Measurements from ENCODE around the gene MAN1A1. TPM values are rescaled to one million over a fixed set of nuclear protein-coding genes. Genes with fewer than 3 reads are reported as not detected.

Gene MAN1A1
- total and polyA plus RNA-seq, 4 donors = 11.7 to 60.4 (median 33.7) TPM

DNA sequence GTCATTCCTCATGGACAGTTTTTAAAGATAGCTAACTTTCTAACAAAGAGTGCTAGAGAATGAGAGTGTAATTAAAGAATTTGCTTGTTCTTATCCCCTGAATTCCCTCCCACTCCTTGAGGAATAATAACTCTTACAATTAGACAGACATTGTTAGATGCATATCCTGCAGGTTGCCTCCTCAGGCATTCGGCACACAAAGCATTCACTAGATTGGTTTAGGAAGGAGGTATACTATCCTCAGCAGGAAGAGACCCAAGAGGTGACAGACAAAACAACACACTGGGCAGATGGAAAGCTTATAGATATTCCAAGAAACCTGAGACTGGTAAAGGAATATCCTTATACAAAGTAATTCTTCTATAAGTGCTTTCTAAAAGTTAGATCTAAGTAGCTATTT is 162.0 kb downstream of the MAN1A1 start:
- no peaks in the 10 kb centered on the region for H3K27me3 ChIP-seq (ENCODE audit: control insufficient read depth, insufficient read depth, low read length)
- no peaks in the 10 kb centered on the region for H3K9me3 ChIP-seq (ENCODE audit: control insufficient read depth, insufficient read depth, low read length)
- no peak overlapping the region for H3K4me3 ChIP-seq (ENCODE audit: low read depth, low read length)
- H3K27ac ChIP-seq (ENCODE audit: low read depth, low read length) = no peak overlapping the region
- no peaks in the 10 kb centered on the region for H3K4me1 ChIP-seq (ENCODE audit: control insufficient read depth, insufficient read depth, low read length)
- H3K36me3 ChIP-seq (ENCODE audit: control insufficient read depth, insufficient read depth, low read length) = no peaks in the 10 kb centered on the region
- DNase-seq (ENCODE audit: low read depth in 4 of 6, low spot score in 6 of 6) = no peak
- no CpG with 5 or more reads among the region's 1 CpG for WGBS (ENCODE audit: insufficient coverage)

DNA sequence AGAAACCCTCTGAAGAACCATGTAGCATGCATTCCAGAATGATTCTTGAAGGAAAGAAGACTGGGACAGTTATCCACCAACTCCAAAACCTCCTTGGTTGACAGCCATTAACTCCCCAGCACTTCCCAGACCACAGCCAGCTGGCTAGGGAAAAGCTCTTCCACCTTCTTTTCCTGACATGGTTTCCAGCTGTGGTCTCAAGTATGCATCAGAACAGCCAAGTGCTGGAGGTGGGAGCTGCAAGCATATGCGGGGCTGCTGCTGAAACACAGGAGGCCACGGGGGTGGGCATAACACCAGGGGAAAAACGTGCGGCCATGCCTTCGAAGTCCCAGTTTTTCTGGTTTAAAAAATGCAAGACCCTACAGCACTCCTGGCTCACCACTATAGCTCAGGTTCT is 163.1 kb downstream of the MAN1A1 start:
- Histone ChIP-seq H3K9me3 (ENCODE audit: control insufficient read depth, insufficient read depth, low read length) (no peaks in the 10 kb centered on the region), H3K4me1 (ENCODE audit: control insufficient read depth, insufficient read depth, low read length) (no peaks in the 10 kb centered on the region), H3K27me3 (ENCODE audit: control insufficient read depth, insufficient read depth, low read length) (no peaks in the 10 kb centered on the region), H3K36me3 (ENCODE audit: control insufficient read depth, insufficient read depth, low read length) (no peaks in the 10 kb centered on the region), H3K4me3 (ENCODE audit: low read depth, low read length) (no peak overlapping the region), H3K27ac (ENCODE audit: low read depth, low read length) (no peak overlapping the region)
- 73% methylated on average over 5 of the region's 5 CpGs for WGBS (ENCODE audit: insufficient coverage)
- DNase-seq (ENCODE audit: low read depth in 4 of 6, low spot score in 6 of 6) = no peak

DNA sequence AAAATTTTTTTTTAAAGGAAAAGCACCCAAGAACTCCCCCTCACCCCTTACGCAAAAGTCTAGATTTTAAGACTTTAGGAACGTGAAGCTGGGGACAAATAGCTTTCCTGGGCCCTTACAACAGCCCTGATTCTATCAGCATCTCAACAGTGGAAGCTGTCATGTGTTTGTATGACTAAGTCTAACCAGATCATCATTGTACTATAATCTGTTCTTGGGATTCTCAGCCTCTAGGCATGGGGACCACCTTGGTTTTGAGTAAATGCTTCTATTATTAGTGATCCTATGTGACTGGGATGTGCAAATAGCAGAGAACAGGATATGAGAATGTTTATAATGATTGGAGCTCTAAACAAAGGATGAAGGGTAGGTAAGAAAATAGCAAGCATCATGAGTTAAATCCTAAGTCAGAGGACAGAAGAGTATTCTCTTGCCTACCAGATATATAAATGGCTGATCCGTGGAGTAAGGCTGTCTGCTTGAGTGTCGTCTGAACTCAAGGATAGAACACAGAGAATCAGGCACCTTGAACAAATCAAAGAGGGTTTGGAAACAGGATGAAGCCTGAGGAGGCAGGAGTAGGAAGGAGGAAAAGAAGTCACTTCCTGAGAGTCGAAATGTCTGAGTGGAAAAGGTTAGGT is 165.4 kb downstream of the MAN1A1 start:
- Histone ChIP-seq H3K4me1 (ENCODE audit: control insufficient read depth, insufficient read depth, low read length) (no peaks in the 10 kb centered on the region), H3K9me3 (ENCODE audit: control insufficient read depth, insufficient read depth, low read length) (no peaks in the 10 kb centered on the region), H3K4me3 (ENCODE audit: low read depth, low read length) (no peak overlapping the region), H3K27me3 (ENCODE audit: control insufficient read depth, insufficient read depth, low read length) (no peaks in the 10 kb centered on the region), H3K36me3 (ENCODE audit: control insufficient read depth, insufficient read depth, low read length) (no peaks in the 10 kb centered on the region), H3K27ac (ENCODE audit: low read depth, low read length) (no peak overlapping the region)
- no peak for DNase-seq (ENCODE audit: low read depth in 4 of 6, low spot score in 6 of 6)
- WGBS (ENCODE audit: insufficient coverage) = 74% methylated on average over 2 of the region's 5 CpGs

DNA sequence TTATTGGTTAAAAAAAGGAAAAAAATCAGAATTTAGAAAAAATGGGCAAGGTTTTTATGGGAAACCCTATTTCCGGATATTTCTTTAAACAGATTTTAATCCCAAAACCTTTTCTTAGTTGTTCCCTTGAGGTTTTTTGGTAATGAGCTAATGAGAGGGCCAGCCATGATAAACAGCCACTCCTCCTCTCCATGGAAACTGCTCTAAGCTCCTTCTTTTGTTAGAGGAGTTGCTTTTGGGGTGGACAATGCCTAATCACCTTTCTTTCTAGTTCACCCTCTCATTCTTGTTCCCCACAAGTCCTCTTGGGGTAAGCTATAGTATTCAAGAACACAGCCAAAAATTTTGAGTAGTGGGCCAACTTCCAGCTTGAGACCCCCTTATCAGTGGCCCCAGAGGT is 166.1 kb downstream of the MAN1A1 start:
- DNase-seq (ENCODE audit: low read depth in 4 of 6, low spot score in 6 of 6) = no peak
- Histone ChIP-seq H3K4me1 (ENCODE audit: control insufficient read depth, insufficient read depth, low read length) (no peaks in the 10 kb centered on the region), H3K27me3 (ENCODE audit: control insufficient read depth, insufficient read depth, low read length) (no peaks in the 10 kb centered on the region), H3K9me3 (ENCODE audit: control insufficient read depth, insufficient read depth, low read length) (no peaks in the 10 kb centered on the region), H3K27ac (ENCODE audit: low read depth, low read length) (no peak overlapping the region), H3K4me3 (ENCODE audit: low read depth, low read length) (no peak overlapping the region), H3K36me3 (ENCODE audit: control insufficient read depth, insufficient read depth, low read length) (no peaks in the 10 kb centered on the region)
- whole genome bisulfite sequencing (ENCODE audit: insufficient coverage) = no CpG with 5 or more reads among the region's 1 CpG

DNA sequence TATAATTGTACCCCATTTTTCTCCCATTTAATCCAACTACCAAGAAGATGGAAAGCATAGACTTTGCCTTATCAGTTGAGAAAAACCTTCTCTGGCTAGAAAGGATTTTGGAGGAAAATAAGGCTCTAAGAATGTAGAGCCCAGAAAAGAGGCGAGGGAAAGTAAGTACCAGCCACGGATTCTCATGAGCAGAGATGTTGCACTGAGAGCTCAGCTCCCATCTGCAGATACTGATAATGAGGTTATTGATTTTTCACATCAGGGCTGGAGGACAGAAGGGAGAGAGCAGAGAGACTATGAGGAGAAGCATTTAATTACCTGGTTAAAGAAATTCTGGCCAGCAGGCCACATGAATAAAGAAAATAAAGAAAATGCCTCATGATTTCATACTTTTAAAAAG is 166.7 kb downstream of the MAN1A1 start:
- H3K27me3 ChIP-seq (ENCODE audit: control insufficient read depth, insufficient read depth, low read length) = no peaks in the 10 kb centered on the region
- no peaks in the 10 kb centered on the region for H3K9me3 ChIP-seq (ENCODE audit: control insufficient read depth, insufficient read depth, low read length)
- no peaks in the 10 kb centered on the region for H3K4me1 ChIP-seq (ENCODE audit: control insufficient read depth, insufficient read depth, low read length)
- H3K36me3 ChIP-seq (ENCODE audit: control insufficient read depth, insufficient read depth, low read length) = no peaks in the 10 kb centered on the region
- H3K27ac ChIP-seq (ENCODE audit: low read depth, low read length) = no peak overlapping the region
- 100% methylated on average over 2 of the region's 2 CpGs for WGBS (ENCODE audit: insufficient coverage)
- no peak for DNase-seq (ENCODE audit: low read depth in 4 of 6, low spot score in 6 of 6)
- no peak overlapping the region for H3K4me3 ChIP-seq (ENCODE audit: low read depth, low read length)

DNA sequence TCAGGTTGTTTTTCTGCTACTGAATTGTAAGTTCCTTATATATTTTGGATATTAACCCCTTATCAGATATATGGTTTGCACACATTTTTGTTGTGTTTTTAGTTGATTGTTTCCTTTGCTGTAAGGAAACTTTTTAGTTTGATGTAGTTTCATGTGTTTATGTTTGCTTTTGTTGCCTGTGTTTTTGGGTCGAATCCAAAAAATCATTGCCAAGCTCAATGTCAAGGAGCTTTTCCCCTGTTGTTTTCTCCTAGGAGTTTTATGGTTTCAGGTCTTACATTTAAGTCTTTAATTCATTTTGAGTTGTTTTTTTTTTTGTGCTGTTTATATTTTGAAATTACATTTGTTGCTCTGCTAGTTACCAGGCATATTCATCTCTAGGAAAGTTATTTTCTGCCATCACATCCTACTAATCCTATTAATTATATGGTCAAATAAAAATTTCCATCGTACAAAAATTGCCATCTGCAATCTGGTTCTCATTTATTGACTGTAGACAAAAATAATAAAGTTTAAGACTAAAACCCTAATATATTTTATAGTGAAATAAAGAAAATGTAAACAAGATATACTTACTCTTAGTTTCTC is 167.3 kb downstream of the MAN1A1 start:
- H3K27ac ChIP-seq (ENCODE audit: low read depth, low read length) = no peak overlapping the region
- WGBS (ENCODE audit: insufficient coverage) = 100% methylated on average over 1 of the region's 2 CpGs
- H3K27me3 ChIP-seq (ENCODE audit: control insufficient read depth, insufficient read depth, low read length) = no peaks in the 10 kb centered on the region
- no peaks in the 10 kb centered on the region for H3K9me3 ChIP-seq (ENCODE audit: control insufficient read depth, insufficient read depth, low read length)
- H3K4me1 ChIP-seq (ENCODE audit: control insufficient read depth, insufficient read depth, low read length) = no peaks in the 10 kb centered on the region
- no peak for DNase-seq (ENCODE audit: low read depth in 4 of 6, low spot score in 6 of 6)
- no peaks in the 10 kb centered on the region for H3K36me3 ChIP-seq (ENCODE audit: control insufficient read depth, insufficient read depth, low read length)
- H3K4me3 ChIP-seq (ENCODE audit: low read depth, low read length) = no peak overlapping the region

DNA sequence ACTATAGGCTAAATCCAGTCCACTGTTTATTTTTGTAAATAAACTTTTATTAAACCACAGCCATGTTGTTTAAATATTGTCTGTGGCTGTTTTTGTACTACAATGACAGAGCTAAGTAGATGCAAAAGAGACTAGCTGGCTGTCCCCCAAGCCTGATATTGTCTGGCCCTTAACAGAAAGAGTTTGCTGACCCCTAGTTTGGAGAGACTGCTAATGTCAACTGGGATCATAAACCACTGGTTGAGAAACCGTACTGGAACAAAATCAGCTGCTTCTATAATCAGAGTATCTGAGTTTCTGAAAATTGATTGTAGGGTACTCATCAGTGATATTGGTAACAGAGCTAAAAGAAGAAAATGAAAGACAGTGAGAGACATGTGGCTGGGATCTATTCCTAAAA is 168.5 kb downstream of the MAN1A1 start:
- no peak for DNase-seq (ENCODE audit: low read depth in 4 of 6, low spot score in 6 of 6)
- WGBS (ENCODE audit: insufficient coverage) = 85% methylated on average over 1 of the region's 1 CpG
- H3K27ac ChIP-seq (ENCODE audit: low read depth, low read length) = no peak overlapping the region
- no peaks in the 10 kb centered on the region for H3K36me3 ChIP-seq (ENCODE audit: control insufficient read depth, insufficient read depth, low read length)
- H3K27me3 ChIP-seq (ENCODE audit: control insufficient read depth, insufficient read depth, low read length) = no peaks in the 10 kb centered on the region
- no peak overlapping the region for H3K4me3 ChIP-seq (ENCODE audit: low read depth, low read length)
- no peaks in the 10 kb centered on the region for H3K9me3 ChIP-seq (ENCODE audit: control insufficient read depth, insufficient read depth, low read length)
- no peaks in the 10 kb centered on the region for H3K4me1 ChIP-seq (ENCODE audit: control insufficient read depth, insufficient read depth, low read length)

DNA sequence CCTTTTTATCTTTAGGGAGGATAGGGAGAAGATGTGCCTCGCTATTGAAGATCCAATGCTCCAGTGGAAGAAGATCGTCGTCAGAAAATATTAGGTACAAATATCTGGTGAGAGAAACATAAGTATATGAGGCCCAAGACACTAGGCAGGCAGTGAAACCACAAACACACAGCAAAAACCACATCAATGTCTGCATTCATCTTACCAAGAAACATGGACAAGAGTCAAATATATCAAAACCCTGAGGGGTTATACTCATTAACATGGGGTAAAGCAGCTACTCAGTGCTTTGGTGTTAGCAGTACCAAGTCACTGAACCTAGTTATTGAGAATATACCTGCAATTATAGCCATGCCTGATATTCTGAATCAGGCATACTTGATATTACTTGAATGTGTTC is 169.7 kb downstream of the MAN1A1 start:
- no peak overlapping the region for H3K4me3 ChIP-seq (ENCODE audit: low read depth, low read length)
- no peaks in the 10 kb centered on the region for H3K27me3 ChIP-seq (ENCODE audit: control insufficient read depth, insufficient read depth, low read length)
- no peaks in the 10 kb centered on the region for H3K4me1 ChIP-seq (ENCODE audit: control insufficient read depth, insufficient read depth, low read length)
- no peak for DNase-seq (ENCODE audit: low read depth in 4 of 6, low spot score in 6 of 6)
- no peaks in the 10 kb centered on the region for H3K9me3 ChIP-seq (ENCODE audit: control insufficient read depth, insufficient read depth, low read length)
- no CpG with 5 or more reads among the region's 3 CpGs for WGBS (ENCODE audit: insufficient coverage)
- H3K27ac ChIP-seq (ENCODE audit: low read depth, low read length) = no peak overlapping the region
- H3K36me3 ChIP-seq (ENCODE audit: control insufficient read depth, insufficient read depth, low read length) = no peaks in the 10 kb centered on the region

DNA sequence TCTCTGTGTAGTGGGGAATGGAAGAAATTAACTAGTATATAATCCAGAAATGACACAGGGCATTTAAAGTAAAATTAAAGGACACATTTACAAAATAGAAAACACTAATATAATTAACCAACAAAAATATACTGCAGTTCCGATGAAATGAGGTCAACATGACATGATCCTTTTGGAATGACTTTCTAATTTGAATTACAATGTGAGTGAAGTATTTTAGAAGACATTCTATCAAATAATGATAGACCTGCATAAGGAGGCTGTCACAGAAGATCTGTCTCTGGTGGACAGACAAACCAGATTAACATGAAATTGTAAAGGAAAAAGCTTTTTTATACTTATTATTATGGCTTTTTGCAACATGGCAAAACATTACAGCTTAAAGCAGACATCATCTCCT is 170.5 kb downstream of the MAN1A1 start:
- Histone ChIP-seq H3K9me3 (ENCODE audit: control insufficient read depth, insufficient read depth, low read length) (no peaks in the 10 kb centered on the region), H3K27ac (ENCODE audit: low read depth, low read length) (no peak overlapping the region), H3K4me3 (ENCODE audit: low read depth, low read length) (no peak overlapping the region), H3K36me3 (ENCODE audit: control insufficient read depth, insufficient read depth, low read length) (no peaks in the 10 kb centered on the region), H3K4me1 (ENCODE audit: control insufficient read depth, insufficient read depth, low read length) (no peaks in the 10 kb centered on the region), H3K27me3 (ENCODE audit: control insufficient read depth, insufficient read depth, low read length) (no peaks in the 10 kb centered on the region)
- no CpG with 5 or more reads among the region's 1 CpG for WGBS (ENCODE audit: insufficient coverage)
- no peak for DNase-seq (ENCODE audit: low read depth in 4 of 6, low spot score in 6 of 6)

DNA sequence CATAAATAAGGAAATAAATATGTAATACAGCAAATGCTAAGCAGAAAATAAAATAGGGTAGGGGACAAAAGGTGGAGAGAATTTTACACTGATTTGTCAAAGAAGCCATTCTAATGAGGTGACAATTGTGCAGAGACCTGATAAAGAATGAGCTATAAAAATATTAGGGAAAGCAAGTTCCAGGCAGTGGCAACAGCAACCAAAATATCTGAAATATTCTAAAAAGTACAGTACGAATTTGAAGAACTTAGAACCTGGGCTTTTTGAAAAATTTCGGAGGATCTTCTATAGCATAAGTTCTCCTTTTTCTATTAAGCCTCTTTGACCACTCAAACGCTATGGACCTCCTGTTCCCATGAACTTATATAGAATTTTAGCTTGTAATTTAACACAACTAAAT is 173.1 kb downstream of the MAN1A1 start:
- Histone ChIP-seq H3K9me3 (ENCODE audit: control insufficient read depth, insufficient read depth, low read length) (no peaks in the 10 kb centered on the region), H3K4me1 (ENCODE audit: control insufficient read depth, insufficient read depth, low read length) (no peaks in the 10 kb centered on the region), H3K36me3 (ENCODE audit: control insufficient read depth, insufficient read depth, low read length) (no peaks in the 10 kb centered on the region), H3K27ac (ENCODE audit: low read depth, low read length) (no peak overlapping the region), H3K27me3 (ENCODE audit: control insufficient read depth, insufficient read depth, low read length) (no peaks in the 10 kb centered on the region), H3K4me3 (ENCODE audit: low read depth, low read length) (no peak overlapping the region)
- no CpG with 5 or more reads among the region's 3 CpGs for WGBS (ENCODE audit: insufficient coverage)
- DNase-seq (ENCODE audit: low read depth in 4 of 6, low spot score in 6 of 6) = no peak

Data from spinal cord (tissue), 10 donors.